ENCODE results near the gene PTPRT.

DNA sequence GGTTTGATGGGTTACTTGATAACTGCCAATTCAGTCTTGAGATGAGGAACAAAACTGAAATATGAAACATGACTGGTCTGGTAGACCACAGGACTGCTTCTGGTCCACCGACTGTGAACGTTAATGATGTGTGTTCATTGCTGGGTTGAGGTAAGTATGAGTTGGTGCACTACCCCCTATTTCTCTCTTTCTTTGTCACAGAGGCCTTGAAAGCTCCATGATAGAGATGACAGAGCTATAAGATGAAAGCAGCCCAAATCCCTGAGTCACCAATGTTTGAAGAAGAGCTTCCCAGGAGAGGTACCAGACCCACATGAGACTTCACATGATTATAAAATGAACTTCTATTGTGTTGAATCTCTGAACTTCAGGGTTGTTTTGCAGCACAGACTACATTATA lies 555.5 kb downstream of the PTPRT start:
- TF ChIP-seq, protein P1, sequence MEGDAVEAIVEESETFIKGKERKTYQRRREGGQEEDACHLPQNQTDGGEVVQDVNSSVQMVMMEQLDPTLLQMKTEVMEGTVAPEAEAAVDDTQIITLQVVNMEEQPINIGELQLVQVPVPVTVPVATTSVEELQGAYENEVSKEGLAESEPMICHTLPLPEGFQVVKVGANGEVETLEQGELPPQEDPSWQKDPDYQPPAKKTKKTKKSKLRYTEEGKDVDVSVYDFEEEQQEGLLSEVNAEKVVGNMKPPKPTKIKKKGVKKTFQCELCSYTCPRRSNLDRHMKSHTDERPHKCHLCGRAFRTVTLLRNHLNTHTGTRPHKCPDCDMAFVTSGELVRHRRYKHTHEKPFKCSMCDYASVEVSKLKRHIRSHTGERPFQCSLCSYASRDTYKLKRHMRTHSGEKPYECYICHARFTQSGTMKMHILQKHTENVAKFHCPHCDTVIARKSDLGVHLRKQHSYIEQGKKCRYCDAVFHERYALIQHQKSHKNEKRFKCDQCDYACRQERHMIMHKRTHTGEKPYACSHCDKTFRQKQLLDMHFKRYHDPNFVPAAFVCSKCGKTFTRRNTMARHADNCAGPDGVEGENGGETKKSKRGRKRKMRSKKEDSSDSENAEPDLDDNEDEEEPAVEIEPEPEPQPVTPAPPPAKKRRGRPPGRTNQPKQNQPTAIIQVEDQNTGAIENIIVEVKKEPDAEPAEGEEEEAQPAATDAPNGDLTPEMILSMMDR (IDR thresholded peaks at IDR 0.05 in 2 of 3, conservative IDR thresholded peaks at IDR 0.05 in 1 of 3; ENCODE audit: borderline replicate concordance in 1 of 3, insufficient read depth in 1 of 3, low read depth in 2 of 3, low read length in 2 of 3) = no peak
- TF ChIP-seq SRF (IDR thresholded peaks at IDR 0.05; ENCODE audit: low read depth) = no peak
- no peak for TF ChIP-seq ZFX (IDR thresholded peaks at IDR 0.05)
- TF ChIP-seq EZH2 (IDR thresholded peaks at IDR 0.05) = no peak
- no peak for TF ChIP-seq EZH2phosphoT487 (IDR thresholded peaks at IDR 0.05; ENCODE audit: borderline replicate concordance)

Measured in HCT116 (cell line).